HG03103 (cell line): Measurements from ENCODE around the gene DDX3X.
"Not testable (repeated sequence)": the region's sequence is repeated elsewhere in the genome, so short reads cannot be mapped to it uniquely, and the experiment has no call there.

Experiments used
- ATAC-seq: cut with Tn5 transposase; IDR thresholded peaks from one replicate; pipeline ENCODE4 v1.9.1; 2021; ENCODE audit warnings: low read depth; ENCODE audit not compliant: unreplicated experiment

Gene DDX3X

DNA sequence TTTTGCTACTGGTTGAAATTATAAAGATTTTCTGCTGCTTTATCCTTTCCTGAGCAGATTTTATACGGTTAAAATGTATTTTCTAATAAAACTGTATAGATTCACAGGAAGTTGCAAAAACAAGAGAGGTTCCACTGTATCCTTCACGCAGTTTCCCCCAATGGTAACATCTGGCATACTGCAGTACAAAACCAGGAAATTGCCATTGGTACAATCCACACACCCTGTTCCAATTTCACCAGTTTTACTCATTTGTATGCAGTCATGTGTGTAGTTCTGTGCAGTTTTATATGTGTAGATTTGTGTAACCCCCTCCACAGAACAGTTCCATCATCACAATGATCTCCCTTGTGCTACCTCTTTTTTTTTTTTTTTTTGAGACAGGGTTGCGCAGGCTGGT is 20.0 kb downstream of the DDX3X start:
- ATAC-seq = no peak

- no peak for ATAC-seq
Measured at GRCh38 chrX:41369152-41369551, 35.2 kb downstream of the DDX3X start.

DNA sequence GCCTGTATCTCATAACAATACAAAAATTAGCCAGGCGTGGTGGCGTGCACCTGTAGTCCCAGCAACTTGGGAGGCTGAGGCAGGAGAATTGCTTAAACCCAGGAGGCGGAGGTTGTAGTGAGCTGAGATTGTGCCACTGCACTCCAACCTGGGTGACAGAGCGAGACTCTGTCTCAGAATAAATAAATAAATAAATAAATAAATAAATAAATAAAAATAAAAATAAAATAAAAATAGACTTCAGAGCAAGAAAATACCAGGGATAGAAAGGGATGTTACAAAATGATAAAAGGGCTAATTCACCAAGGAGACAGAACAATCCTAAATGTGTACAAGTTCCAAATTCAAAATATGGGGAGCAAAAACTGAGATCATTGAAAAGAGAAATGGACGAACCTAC is 37.6 kb downstream of the DDX3X start:
- not testable (repeated sequence) for ATAC-seq

DNA sequence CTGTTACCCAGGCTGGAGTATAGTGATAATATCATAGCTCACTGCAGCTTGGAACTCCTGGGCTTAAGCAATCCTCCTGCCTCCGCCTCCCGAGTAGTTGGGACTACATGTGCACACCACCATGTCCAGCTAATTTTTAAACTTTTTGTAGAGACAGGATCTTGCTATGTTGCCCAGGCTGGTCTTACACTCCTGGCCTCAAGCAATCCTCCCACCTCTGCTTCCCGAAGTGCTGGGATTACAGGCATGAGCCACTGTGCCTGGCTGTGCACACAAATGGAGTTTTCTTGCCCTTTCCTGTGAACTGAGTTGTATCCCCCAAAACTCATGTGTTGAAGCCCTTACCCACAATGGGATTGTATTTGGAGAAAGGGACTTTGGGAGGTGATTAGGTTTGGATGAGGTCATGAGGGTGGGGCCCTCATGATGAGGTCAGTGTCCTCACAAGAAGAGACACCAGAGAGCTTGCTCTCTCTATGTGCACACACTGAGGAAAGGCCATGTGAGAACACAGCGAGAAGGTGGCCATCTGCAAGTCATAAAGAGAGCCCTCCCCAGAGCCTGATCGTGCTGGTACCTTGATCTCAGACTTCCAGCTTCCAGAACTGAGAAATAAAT is 40.1 kb downstream of the DDX3X start:
- no peak for ATAC-seq

DNA sequence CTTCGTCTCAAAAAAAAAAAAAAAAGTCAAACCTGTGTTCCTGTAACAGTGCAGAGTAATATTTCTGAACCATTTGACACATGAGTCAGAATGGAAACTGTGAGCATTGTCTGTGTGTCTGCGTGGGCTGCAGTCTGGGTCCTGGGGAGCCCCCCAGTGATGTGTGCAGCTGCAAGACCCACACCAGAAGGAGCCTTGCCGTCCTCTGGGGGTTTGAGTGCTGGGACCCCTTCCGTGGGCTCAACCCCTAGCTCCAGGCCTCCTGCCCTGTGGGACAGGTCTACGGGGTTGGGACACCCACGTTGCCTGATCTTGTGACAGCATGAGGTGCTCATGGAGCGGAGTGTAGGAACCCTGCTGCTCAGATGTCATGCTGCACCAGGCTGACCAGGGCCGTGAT is 43.7 kb downstream of the DDX3X start:
- no peak for ATAC-seq

- no peak for ATAC-seq
Measured at GRCh38 chrX:41381685-41382084, 47.7 kb downstream of the DDX3X start.

- no peak for ATAC-seq
Measured at GRCh38 chrX:41382714-41383645, 49.0 kb downstream of the DDX3X start.

DNA sequence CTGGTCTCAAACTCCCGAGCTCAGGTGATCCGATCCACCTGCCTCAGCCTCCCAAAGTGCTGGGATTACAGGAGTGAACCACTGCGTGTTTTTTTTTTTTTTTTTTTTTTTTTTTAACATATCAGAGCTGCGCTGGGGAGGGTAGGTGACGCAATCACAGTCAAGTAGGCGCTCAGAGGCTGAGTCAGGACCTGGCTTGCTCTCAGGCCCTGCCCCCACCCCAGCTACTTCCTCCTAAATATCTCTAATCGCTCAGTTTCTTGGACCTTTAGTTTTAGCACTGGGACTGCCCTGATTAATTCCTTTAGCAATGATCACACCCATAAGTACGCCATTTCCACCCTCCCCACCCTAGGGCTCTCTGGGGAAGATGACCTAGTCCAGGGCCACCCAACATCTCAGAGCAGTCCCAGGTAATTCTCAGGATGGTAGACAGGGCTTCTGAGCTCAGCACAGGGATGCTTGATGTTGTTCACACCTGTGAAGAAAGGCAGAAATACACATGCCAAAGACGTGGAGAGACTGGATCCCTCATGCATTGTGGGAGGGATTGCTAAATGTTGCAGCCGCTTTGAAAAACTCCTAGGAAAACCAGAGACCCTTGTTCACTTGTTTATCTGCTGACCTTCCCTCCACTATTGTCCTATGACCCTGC is 50.2 kb downstream of the DDX3X start:
- ATAC-seq = no peak

GRCh38 chrX:41386222-41386990 is 52.4 kb downstream of the DDX3X start:
- no peak for ATAC-seq

- no peak for ATAC-seq
Measured at GRCh38 chrX:41388543-41388942, 54.6 kb downstream of the DDX3X start.

DNA sequence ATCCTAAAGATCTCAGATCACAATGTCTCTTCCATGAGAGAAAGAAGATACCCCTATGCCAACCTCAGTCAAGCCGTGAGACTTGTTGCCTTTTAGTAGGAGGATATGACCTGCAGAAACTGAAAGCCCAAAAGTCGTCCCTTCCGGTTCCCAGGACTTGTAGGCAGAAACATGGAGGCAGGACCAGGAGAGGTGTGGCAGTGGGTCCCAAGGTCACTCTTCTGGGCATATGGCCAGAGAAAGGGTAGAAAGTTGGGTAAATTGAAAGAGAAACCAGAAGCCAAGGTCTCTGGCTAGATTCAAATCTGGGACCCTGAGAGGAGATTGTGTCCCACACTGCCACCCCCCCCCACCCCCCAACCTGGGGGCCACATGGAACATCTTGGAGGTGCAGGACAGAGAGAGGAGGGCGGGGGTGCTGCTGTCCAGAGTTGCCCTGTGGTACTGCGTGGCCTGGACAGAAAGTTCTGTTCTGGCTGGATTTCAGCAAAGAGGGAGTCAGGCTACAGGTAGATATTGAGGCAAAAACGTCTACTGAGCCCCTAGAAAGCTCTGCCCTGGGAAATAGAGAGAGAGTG is 55.4 kb downstream of the DDX3X start:
- ATAC-seq = no peak

GRCh38 chrX:41390576-41390975 is 56.6 kb downstream of the DDX3X start:
- ATAC-seq = not testable (repeated sequence)

GRCh38 chrX:41391606-41392005 is 57.6 kb downstream of the DDX3X start:
- no peak for ATAC-seq

DNA sequence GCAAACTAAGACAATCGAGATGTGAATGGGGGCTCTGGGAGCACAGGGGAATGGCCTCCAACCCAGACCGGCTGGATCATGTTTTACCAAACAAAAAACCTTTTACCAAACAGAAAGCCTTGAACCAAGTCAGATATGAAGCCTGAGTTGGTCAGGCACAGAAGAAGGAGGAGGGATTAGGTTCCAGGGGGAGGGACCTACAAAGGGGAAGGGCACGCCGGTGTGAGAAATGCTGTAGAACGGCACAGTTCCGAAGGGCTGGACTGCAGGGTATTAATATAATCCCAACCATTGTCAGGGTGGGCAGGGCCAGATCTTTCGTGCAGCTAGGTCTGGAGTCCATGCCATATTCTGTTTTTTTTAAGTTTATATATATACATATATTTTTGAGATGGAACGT is 60.3 kb downstream of the DDX3X start:
- no peak for ATAC-seq

GRCh38 chrX:41397219-41397618 is 63.3 kb downstream of the DDX3X start:
- no peak for ATAC-seq

DNA sequence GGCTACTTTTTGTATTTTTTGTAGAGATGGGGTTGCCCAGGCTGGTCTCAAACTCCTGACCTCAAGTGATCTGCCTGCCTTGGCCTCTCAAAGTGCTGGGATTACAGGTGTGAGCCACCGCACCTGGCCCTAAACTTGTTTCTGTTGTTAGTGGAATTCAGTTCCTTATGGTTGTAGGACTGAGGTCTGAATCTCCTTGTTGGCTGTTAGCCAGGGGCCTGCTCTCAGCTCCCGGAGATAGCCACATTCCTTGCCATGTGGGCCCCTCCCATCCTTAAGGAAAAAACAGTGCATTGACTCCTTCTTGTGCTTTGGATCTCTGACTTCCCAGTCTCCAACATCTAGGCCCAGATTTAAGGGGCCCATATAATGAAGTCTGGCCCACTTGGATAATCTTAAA is 63.8 kb downstream of the DDX3X start:
- no peak for ATAC-seq

GRCh38 chrX:41402556-41402955 is 68.6 kb downstream of the DDX3X start:
- ATAC-seq = not testable (repeated sequence)

DNA sequence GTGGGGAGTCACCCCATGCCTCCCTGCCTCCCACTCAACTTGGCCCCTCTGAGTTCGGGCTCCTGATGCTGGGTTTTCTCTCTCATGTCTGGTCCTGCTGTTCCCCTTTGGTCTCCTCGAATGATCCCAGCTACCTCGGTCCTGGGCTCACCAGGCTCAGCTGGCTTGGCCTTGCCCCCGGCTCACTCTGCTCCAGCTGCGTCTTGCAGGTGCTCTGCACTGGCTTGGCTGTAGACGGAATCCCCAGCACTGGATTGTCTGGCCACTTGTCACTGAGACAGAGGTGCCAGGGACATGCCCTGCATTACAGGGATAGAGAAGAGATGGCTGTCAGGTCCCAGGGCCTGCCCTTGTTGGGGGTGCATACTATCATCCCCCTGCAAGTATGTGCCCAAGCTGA is 71.6 kb downstream of the DDX3X start:
- ATAC-seq = no peak

DNA sequence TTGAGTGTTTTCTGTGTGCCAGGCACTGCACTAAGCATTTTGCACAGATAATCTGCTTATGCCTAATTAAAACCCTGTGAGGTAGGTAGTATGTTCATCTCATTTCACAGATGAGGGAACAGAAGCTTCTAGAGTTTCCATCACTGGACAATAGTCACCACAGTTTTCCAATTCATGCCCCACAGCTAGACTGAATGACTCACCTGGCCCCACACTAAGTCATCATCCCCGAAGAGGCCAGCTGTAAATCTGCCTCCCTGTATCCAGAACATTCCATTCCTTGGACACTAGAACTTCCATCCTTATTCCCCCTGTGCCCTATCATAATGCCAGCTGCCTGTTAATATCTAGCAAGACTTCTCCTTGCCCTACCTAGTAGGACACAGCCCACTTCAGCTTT is 72.2 kb downstream of the DDX3X start:
- ATAC-seq = no peak

DNA sequence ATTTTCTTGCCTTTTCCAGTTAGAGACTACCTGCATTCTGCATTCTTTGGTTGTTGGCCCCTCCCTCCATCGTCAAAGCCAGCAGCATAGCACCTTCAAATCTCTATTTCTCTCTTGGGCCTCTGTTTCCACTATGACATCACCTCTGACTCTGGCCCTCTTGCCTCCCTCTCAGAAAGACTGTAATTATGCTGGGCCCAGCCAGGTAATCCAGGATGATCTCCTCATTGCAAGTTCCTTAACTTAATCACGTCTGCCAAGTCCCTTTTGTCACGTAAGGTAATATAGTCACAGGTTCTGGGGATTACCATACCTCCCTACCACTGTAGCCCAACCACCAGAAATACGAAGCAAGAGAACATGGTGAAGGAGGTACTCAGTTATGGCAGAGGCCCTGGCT is 73.9 kb downstream of the DDX3X start:
- no peak for ATAC-seq
